ENCODE measurements around the gene GABBR2.

GABBR2 gene

GRCh38 chr9:98565152-98566135 is 143.3 kb downstream of the GABBR2 start:
- no peak for DNase-seq

GRCh38 chr9:98564714-98565113 is 144.0 kb downstream of the GABBR2 start:
- DNase-seq = no peak

GRCh38 chr9:98563988-98564387 is 144.7 kb downstream of the GABBR2 start:
- no peak for DNase-seq

- no peak for DNase-seq
Observed at GRCh38 chr9:98563212-98563907, 145.4 kb downstream of the GABBR2 start.

- DNase-seq = no peak
Observed at GRCh38 chr9:98559561-98559960, 149.2 kb downstream of the GABBR2 start.

GRCh38 chr9:98558575-98558974 is 150.2 kb downstream of the GABBR2 start:
- DNase-seq = no peak

GRCh38 chr9:98556511-98556910 is 152.2 kb downstream of the GABBR2 start:
- no peak for DNase-seq

GRCh38 chr9:98555651-98556465 is 152.9 kb downstream of the GABBR2 start:
- DNase-seq = no peak

- DNase-seq = no peak
Observed at GRCh38 chr9:98554752-98555151, 154.0 kb downstream of the GABBR2 start.

- DNase-seq = no peak
Observed at GRCh38 chr9:98552331-98552730, 156.4 kb downstream of the GABBR2 start.

GRCh38 chr9:98551511-98552286 is 157.0 kb downstream of the GABBR2 start:
- DNase-seq = no peak

- DNase-seq = no peak
Observed at GRCh38 chr9:98550206-98550820, 158.4 kb downstream of the GABBR2 start.

GRCh38 chr9:98549401-98549800 is 159.3 kb downstream of the GABBR2 start:
- DNase-seq = no peak

GRCh38 chr9:98547606-98548005 is 161.1 kb downstream of the GABBR2 start:
- DNase-seq = no peak

GRCh38 chr9:98545021-98545420 is 163.7 kb downstream of the GABBR2 start:
- no peak for DNase-seq

- no peak for DNase-seq
Observed at GRCh38 chr9:98541684-98542230, 167.0 kb downstream of the GABBR2 start.

GRCh38 chr9:98540476-98540875 is 168.3 kb downstream of the GABBR2 start:
- no peak for DNase-seq

- DNase-seq = no peak
Observed at GRCh38 chr9:98539954-98540353, 168.8 kb downstream of the GABBR2 start.

GRCh38 chr9:98538626-98539031 is 170.1 kb downstream of the GABBR2 start:
- no peak for DNase-seq

GRCh38 chr9:98538203-98538602 is 170.5 kb downstream of the GABBR2 start:
- DNase-seq = no peak

- DNase-seq = peak; percentile 47 to 63
Observed at GRCh38 chr9:98536542-98537173, 172.1 kb downstream of the GABBR2 start.

Measured in activated CD4-positive, alpha-beta T cell treated with anti-CD3 and anti-CD28 coated beads, Interleukin-2, amount 50 U/mL, for 48 hours (primary cell).